NCI-H2171 treated with DMSO at 0.1 percent for 48 hours (cell line): Measurements from ENCODE around the gene SDK2.
"Not testable (repeated sequence)": the region's sequence is repeated elsewhere in the genome, so short reads cannot be mapped to it uniquely, and the experiment has no call there.

Source experiments
- DNase-seq: peaks from one replicate; lab custom pipeline; 2025; lab: John Stamatoyannopoulos, UW

The SDK2 gene

GRCh38 chr17:73318427-73318813 lies 325.8 kb downstream of the SDK2 start:
- DNase-seq: no peak

- no peak for DNase-seq
Measured at GRCh38 chr17:73317513-73318426, 326.5 kb downstream of the SDK2 start.

- peak; percentile 88 for DNase-seq
Measured at GRCh38 chr17:73316919-73317505, 327.2 kb downstream of the SDK2 start.

- DNase-seq: no peak
Measured at GRCh38 chr17:73315471-73315870, 328.8 kb downstream of the SDK2 start.

GRCh38 chr17:73313526-73314127 lies 330.6 kb downstream of the SDK2 start:
- DNase-seq: no peak

GRCh38 chr17:73312887-73313286 lies 331.4 kb downstream of the SDK2 start:
- not testable (repeated sequence) for DNase-seq

- DNase-seq: peak; percentile 85
Measured at GRCh38 chr17:73311781-73312641, 332.2 kb downstream of the SDK2 start, which contains the start of gene CDC42EP4. CDC42EP4 (minus strand) TSS chr17:73312001; CDS start chr17:73286500, 25,501 bp downstream.

- peak; percentile 37 for DNase-seq
Measured at GRCh38 chr17:73311428-73311780, 332.8 kb downstream of the SDK2 start.

GRCh38 chr17:73309727-73310596 lies 334.3 kb downstream of the SDK2 start:
- no peak for DNase-seq

- not testable (repeated sequence) for DNase-seq
Measured at GRCh38 chr17:73308959-73309358, 335.3 kb downstream of the SDK2 start.

- no peak for DNase-seq
Measured at GRCh38 chr17:73308017-73308823, 336.0 kb downstream of the SDK2 start.

GRCh38 chr17:73307130-73307529 lies 337.1 kb downstream of the SDK2 start:
- DNase-seq: peak; percentile 47

GRCh38 chr17:73305845-73306836 lies 338.1 kb downstream of the SDK2 start:
- no peak for DNase-seq

- peak; percentile 83 for DNase-seq
Measured at GRCh38 chr17:73304971-73305812, 339.1 kb downstream of the SDK2 start.

- DNase-seq: no peak
Measured at GRCh38 chr17:73304438-73304837, 339.8 kb downstream of the SDK2 start.

- no peak for DNase-seq
Measured at GRCh38 chr17:73302189-73302588, 342.1 kb downstream of the SDK2 start.

- no peak for DNase-seq
Measured at GRCh38 chr17:73301369-73301768, 342.9 kb downstream of the SDK2 start.

GRCh38 chr17:73300392-73300791 lies 343.9 kb downstream of the SDK2 start:
- no peak for DNase-seq
